SK-N-SH treated with all-trans-retinoic acid at 6 μM for 48 hours (cell line): Measurements from ENCODE around the gene MEIS2.

Experiments used
- ATAC-seq: fragments of 200-7000 bp; cut with Tn5 transposase; 3 replicates; pipeline ENCODE4 v1.9.1; 2020; ENCODE audit warnings: mild to moderate bottlenecking, moderate library complexity
- ARNTL ChIP-seq: fragments of 450-650 bp; formaldehyde crosslinking; IDR thresholded peaks from 2 replicates; pipeline ENCODE4 v1.5.0; 2020; ENCODE audit warnings: low read depth, mild to moderate bottlenecking, moderate library complexity, borderline replicate concordance
- BACH2 ChIP-seq: fragments of 250-450 bp; sonication (Bioruptor Pico); IDR thresholded peaks from 2 replicates; pipeline ENCODE4 v1.9.0; 2021; ENCODE audit warnings: mild to moderate bottlenecking, borderline replicate concordance
- CREB5 ChIP-seq: fragments of 250-450 bp; sonication (Bioruptor Pico); IDR thresholded peaks from 2 replicates; pipeline ENCODE4 v1.5.1; 2020; ENCODE audit warnings: low read depth, mild to moderate bottlenecking, moderate library complexity
- CSRNP3 ChIP-seq: fragments of 250-450 bp; sonication (Bioruptor Pico); IDR thresholded peaks from 2 replicates; pipeline ENCODE4 v1.5.1; 2021; ENCODE audit warnings: mild to moderate bottlenecking, moderate library complexity
- ESRRG ChIP-seq: fragments of 250-450 bp; sonication (Bioruptor Pico); IDR thresholded peaks from 2 replicates; pipeline ENCODE4 v1.6.1; 2021; ENCODE audit warnings: mild to moderate bottlenecking
- GLIS3 ChIP-seq: fragments of 250-450 bp; sonication (Bioruptor Pico); IDR thresholded peaks from 2 replicates; pipeline ENCODE4 v1.5.0; 2020; ENCODE audit warnings: mild to moderate bottlenecking, moderate library complexity
- OSR1 ChIP-seq: fragments of 250-450 bp; sonication (Bioruptor Pico); IDR thresholded peaks from 2 replicates; pipeline ENCODE4 v1.8.0; 2022; ENCODE audit warnings: moderate library complexity, mild to moderate bottlenecking, inconsistent platforms
- PATZ1 ChIP-seq: fragments of 250-450 bp; sonication (Bioruptor Pico); IDR thresholded peaks from 2 replicates; pipeline ENCODE4 v1.8.0; 2020; ENCODE audit warnings: mild to moderate bottlenecking, moderate library complexity, borderline replicate concordance
- POU6F1 ChIP-seq: fragments of 250-450 bp; sonication (Bioruptor Pico); IDR thresholded peaks from 2 replicates; pipeline ENCODE4 v1.8.0; 2021; ENCODE audit warnings: low read depth, mild to moderate bottlenecking, moderate library complexity, borderline replicate concordance
- PPARA ChIP-seq: fragments of 250-450 bp; sonication (Bioruptor Pico); IDR thresholded peaks from 2 replicates; pipeline ENCODE4 v1.5.0; 2020; ENCODE audit warnings: mild to moderate bottlenecking, borderline replicate concordance
- RARB ChIP-seq: fragments of 250-450 bp; sonication (Bioruptor Pico); IDR thresholded peaks from 2 replicates; pipeline ENCODE4 v1.8.0; 2021; ENCODE audit warnings: mild to moderate bottlenecking, moderate library complexity
- SNAI2 ChIP-seq: fragments of 250-450 bp; sonication (Bioruptor Pico); IDR thresholded peaks from 2 replicates; pipeline ENCODE4 v1.5.0; 2020; ENCODE audit warnings: mild to moderate bottlenecking, moderate library complexity
- TCF4 ChIP-seq: fragments of 250-450 bp; sonication (Bioruptor Pico); IDR thresholded peaks from 2 replicates; pipeline ENCODE4 v1.8.0; 2021; ENCODE audit warnings: mild to moderate bottlenecking, moderate library complexity, borderline replicate concordance
- TOX ChIP-seq: fragments of 250-450 bp; sonication (Bioruptor Pico); IDR thresholded peaks from 2 replicates; pipeline ENCODE4 v1.8.0; 2021; ENCODE audit warnings: mild to moderate bottlenecking, moderate library complexity, borderline replicate concordance
- TSHZ2 ChIP-seq: fragments of 250-450 bp; sonication (Bioruptor Pico); IDR thresholded peaks from 2 replicates; pipeline ENCODE4 v1.5.0; 2020; ENCODE audit warnings: mild to moderate bottlenecking, moderate library complexity
- ZC3H10 ChIP-seq: fragments of 250-450 bp; sonication (Bioruptor Pico); IDR thresholded peaks from 2 replicates; pipeline ENCODE4 v1.5.1; 2021; ENCODE audit warnings: mild to moderate bottlenecking, moderate library complexity
- ZFP3 ChIP-seq: fragments of 250-450 bp; sonication (Bioruptor Pico); IDR thresholded peaks from 2 replicates; pipeline ENCODE4 v1.5.0; 2020; ENCODE audit warnings: mild to moderate bottlenecking, moderate library complexity
- ZFP30 ChIP-seq: fragments of 450-650 bp; formaldehyde crosslinking; IDR thresholded peaks from 2 replicates; pipeline ENCODE4 v1.5.0; 2022; ENCODE audit warnings: mild to moderate bottlenecking, moderate library complexity
- ZNF565 ChIP-seq: fragments of 450-650 bp; formaldehyde crosslinking; conservative IDR thresholded peaks from 2 replicates; pipeline ENCODE4 v1.5.0; 2020; ENCODE audit warnings: low read depth, mild to moderate bottlenecking, moderate library complexity
- ZNF70 ChIP-seq: fragments of 450-650 bp; formaldehyde crosslinking; IDR thresholded peaks from 2 replicates; pipeline ENCODE4 v1.5.0; 2020; ENCODE audit warnings: mild to moderate bottlenecking, moderate library complexity
- ZNF8 ChIP-seq: fragments of 450-650 bp; formaldehyde crosslinking; IDR thresholded peaks from 2 replicates; pipeline ENCODE4 v1.5.0; 2020; ENCODE audit warnings: mild to moderate bottlenecking, moderate library complexity

The MEIS2 gene

GRCh38 chr15:37014566-37014965 lies 85.8 kb downstream of the MEIS2 start:
- no peak for ATAC-seq
- TF ChIP-seq GLIS3 (CRISPR knock-in tag), result no peak
- no peak for TF ChIP-seq ESRRG (CRISPR knock-in tag)
- no peak for TF ChIP-seq CREB5 (CRISPR knock-in tag)
- TF ChIP-seq CSRNP3 (CRISPR knock-in tag), result no peak
- TF ChIP-seq ZNF565 (CRISPR knock-in tag), result no peak
- TF ChIP-seq SNAI2, result no peak
- TF ChIP-seq ZC3H10 (CRISPR knock-in tag), result no peak
- no peak for TF ChIP-seq POU6F1 (CRISPR knock-in tag)
- TF ChIP-seq ZFP3 (CRISPR knock-in tag), result no peak
- no peak for TF ChIP-seq TCF4 (CRISPR knock-in tag)
- no peak for TF ChIP-seq OSR1
- TF ChIP-seq ZNF70 (CRISPR knock-in tag), result no peak
- TF ChIP-seq PPARA (CRISPR knock-in tag), result no peak
- TF ChIP-seq RARB, result no peak

DNA sequence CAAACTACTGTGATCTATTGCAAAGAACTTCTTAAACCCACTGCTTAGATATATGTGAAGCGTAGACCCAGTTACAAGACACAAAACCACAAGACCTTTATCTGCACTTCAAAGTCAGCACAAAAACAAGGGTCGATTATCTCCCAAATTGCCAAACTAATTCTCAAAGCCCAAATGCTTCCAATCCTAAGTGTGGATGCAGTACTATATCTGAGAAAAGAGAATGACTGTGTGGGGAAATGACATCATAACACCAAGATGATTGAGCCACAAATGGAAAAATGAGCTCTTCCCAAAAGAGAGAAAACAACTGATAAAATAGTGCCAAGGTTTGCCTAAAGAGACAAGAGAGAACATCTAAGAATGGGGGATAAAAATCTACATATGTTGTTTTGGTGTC lies 86.2 kb downstream of the MEIS2 start:
- ATAC-seq, result no peak

More for the DNA sequence above, 86.2 kb downstream of the MEIS2 start:
- no peak for TF ChIP-seq ZFP30
- TF ChIP-seq ZFP3 (CRISPR knock-in tag), result no peak
- no peak for TF ChIP-seq TCF4 (CRISPR knock-in tag)
- TF ChIP-seq TOX, result no peak
- no peak for TF ChIP-seq RARB
- TF ChIP-seq ZNF8, result no peak
- no peak for TF ChIP-seq SNAI2
- no peak for TF ChIP-seq OSR1
- no peak for TF ChIP-seq CREB5 (CRISPR knock-in tag)
- TF ChIP-seq GLIS3 (CRISPR knock-in tag), result no peak
- TF ChIP-seq ZC3H10 (CRISPR knock-in tag), result no peak
- TF ChIP-seq POU6F1 (CRISPR knock-in tag), result no peak
- TF ChIP-seq ZNF565 (CRISPR knock-in tag), result no peak
- TF ChIP-seq ARNTL (CRISPR knock-in tag), result no peak
- TF ChIP-seq PATZ1, result no peak
- no peak for TF ChIP-seq TSHZ2 (CRISPR knock-in tag)
- TF ChIP-seq BACH2, result no peak
- no peak for TF ChIP-seq PPARA (CRISPR knock-in tag)
